ENCODE data around the gene PTPN9.
"Not testable (repeated sequence)": the region's sequence is repeated elsewhere in the genome, so short reads cannot be mapped to it uniquely, and the experiment has no call there.

DNA sequence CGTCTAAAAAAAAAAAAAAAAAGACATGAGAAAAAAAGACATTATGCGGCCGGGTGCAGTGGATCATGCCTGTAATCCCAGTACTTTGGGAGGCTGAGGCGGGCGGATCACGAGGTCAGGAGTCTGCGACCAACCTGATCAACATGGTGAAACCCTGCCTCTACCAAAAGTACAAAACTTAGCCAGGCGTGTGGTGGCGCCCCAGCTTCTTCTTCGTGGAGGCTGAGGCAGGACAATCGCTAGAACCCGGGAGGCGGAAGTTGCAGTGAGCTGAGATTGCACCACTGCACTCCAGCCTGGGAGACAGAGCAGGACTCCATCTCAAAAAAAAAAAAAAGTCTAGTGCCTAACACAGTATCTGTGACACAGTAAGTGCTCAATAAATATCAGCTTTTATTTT, 130.9 kb downstream of the PTPN9 start:
- TF ChIP-seq, protein P1, sequence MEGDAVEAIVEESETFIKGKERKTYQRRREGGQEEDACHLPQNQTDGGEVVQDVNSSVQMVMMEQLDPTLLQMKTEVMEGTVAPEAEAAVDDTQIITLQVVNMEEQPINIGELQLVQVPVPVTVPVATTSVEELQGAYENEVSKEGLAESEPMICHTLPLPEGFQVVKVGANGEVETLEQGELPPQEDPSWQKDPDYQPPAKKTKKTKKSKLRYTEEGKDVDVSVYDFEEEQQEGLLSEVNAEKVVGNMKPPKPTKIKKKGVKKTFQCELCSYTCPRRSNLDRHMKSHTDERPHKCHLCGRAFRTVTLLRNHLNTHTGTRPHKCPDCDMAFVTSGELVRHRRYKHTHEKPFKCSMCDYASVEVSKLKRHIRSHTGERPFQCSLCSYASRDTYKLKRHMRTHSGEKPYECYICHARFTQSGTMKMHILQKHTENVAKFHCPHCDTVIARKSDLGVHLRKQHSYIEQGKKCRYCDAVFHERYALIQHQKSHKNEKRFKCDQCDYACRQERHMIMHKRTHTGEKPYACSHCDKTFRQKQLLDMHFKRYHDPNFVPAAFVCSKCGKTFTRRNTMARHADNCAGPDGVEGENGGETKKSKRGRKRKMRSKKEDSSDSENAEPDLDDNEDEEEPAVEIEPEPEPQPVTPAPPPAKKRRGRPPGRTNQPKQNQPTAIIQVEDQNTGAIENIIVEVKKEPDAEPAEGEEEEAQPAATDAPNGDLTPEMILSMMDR (IDR thresholded peaks at IDR 0.05) = not testable (repeated sequence)
- not testable (repeated sequence) for TF ChIP-seq POLR2A, POLR2AphosphoS5 (IDR thresholded peaks at IDR 0.05)
